Measurements from ENCODE around the gene DNER.

DNA sequence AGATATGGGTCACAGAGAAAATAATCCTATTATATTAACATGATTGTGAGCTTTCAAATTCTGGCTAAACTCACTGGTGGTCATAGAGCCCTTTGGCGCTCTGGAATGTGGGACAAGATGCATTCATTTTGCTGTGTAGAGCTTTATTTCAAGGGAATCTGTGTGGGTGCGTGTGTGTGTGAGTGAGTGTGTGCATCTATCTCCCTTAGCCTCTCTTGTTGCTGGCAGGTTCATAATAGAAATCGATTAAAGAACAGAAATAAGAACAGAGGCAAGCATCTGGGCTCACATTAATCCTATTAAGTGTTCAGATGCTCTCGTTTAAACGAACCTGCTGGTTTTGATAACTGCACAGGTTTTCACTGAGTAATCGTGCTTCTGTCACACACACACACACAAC lies 287.9 kb downstream of the DNER start:
- TF ChIP-seq CTCF (IDR thresholded peaks at IDR 0.05) (no peak), POLR2A (IDR thresholded peaks at IDR 0.05) (no peak)
